ENCODE results near the gene DPP9.
"Not testable (repeated sequence)": the region's sequence is repeated elsewhere in the genome, so short reads cannot be mapped to it uniquely, and the experiment has no call there.

The DPP9 gene

GRCh38 chr19:4723595-4724514 is at the start of gene DPP9:
Gene DPP9, minus strand, starts transcription at chr19:4723842. Its CDS starts 3,936 bp downstream, at chr19:4719906.
- DNase-seq: peak; percentile 96

- no peak for DNase-seq
Measured at GRCh38 chr19:4773047-4773640, 49.5 kb upstream of the DPP9 start.

DNA sequence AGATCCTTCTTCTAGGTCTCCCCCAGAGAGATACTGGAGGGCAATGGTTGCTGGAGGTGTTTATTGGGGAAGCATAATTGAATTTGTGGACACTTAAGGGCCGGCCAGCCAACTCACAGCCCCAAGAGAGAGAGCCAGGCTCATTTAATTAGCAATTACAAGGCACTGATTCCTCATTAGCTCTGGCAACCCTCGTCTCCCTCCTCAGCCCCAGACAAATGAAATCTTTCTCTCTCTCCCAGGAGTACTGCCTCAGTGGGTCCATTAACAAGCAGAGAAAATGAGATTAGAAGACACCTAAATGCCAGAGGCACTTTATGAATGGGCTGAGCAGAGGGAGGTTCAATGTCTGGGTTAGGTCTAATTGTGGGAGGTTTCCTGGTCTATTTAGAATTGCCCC is 48.9 kb upstream of the DPP9 start:
- no peak for DNase-seq

- DNase-seq: peak; percentile 95
Measured at GRCh38 chr19:4768934-4769777, 45.5 kb upstream of the DPP9 start.

GRCh38 chr19:4764393-4764660 is 40.7 kb upstream of the DPP9 start:
- DNase-seq: no peak

- no peak for DNase-seq
Measured at GRCh38 chr19:4763021-4763420, 39.4 kb upstream of the DPP9 start.

DNA sequence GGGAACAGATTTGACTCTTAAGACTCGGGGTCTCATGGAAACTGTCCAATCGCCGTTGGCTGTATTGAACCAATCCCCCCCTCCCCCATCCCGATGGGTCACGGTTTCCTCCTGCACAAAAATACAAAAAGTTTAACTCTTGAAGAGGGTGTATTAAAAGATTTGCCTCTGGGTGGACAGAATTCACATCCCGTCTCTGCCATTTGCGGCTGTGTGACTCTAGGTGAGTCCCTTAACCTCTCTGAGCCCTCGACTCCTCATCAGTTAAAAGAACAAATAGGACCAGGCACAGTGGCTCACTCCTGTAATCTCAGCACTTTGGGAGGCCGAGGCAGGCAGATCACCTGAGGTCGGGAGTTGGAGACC is 36.6 kb upstream of the DPP9 start:
- DNase-seq: no peak

DNA sequence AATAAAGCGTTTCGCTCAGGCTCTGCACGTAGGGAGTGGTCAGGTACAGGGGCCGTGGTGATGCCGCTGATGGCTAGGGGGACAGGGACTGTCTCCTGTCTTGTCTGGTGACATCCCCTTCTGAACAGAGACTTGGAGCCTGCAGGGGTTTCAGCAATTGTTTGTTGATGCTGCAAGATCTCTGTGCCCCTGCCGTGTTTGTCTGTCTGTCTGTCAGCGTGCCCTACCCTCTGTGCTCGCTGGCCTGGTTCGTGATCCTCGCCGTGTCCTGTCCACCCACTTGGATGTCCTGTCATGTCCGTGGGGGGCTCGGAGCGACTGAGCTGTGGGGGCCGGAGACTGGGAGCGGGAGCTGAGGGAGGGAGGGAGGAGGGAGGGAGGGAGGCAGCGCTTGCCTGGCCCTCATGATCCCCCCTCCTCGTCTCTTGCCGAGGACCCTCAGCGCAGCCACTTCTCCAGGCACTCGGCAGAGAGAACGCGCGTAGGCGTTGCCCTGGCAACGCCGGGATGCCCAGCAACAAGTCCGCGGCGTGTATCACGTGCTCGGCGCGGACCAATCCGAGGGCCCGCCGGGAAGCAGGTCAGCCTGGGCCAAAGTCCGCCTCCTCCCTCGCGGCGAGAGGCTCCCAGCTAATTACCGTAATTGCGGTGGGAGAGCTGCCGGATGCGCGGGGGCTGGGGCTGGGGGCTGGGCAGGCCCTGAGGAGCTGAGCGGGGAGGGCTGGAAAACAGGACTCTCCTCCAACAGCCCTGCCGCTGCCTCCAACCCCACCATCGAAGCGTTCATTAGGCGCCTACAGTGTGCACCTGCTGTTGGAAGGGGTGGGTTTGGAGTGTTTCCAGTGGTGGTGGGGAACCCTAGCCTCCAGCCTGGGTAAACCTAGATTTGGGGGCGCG is 36.0 kb upstream of the DPP9 start:
- peak; percentile 71 for DNase-seq

GRCh38 chr19:4758659-4759058 is 35.0 kb upstream of the DPP9 start:
- DNase-seq: no peak

- no peak for DNase-seq
Measured at GRCh38 chr19:4758082-4758481, 34.4 kb upstream of the DPP9 start.

GRCh38 chr19:4755459-4755858 is 31.8 kb upstream of the DPP9 start:
- DNase-seq: no peak

DNA sequence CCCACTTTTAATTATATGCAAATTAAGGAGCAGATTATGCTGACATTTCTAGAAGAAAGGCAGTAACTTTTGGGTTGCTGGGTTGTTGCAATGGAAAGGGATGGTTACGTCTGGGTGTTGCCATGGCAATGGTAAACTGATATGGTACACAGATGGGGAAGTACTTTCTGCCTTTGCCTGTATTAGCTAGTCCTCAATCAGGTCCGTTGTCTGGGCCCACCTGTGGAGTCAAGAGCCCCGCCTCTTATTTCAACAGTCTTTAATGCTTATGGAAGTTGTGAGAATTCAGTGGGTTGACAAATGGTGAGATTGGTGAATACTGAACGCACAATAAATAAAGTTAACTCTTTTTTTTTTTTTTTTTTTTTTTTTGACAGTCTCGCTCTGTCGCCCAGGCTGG is 30.6 kb upstream of the DPP9 start:
- no peak for DNase-seq

DNA sequence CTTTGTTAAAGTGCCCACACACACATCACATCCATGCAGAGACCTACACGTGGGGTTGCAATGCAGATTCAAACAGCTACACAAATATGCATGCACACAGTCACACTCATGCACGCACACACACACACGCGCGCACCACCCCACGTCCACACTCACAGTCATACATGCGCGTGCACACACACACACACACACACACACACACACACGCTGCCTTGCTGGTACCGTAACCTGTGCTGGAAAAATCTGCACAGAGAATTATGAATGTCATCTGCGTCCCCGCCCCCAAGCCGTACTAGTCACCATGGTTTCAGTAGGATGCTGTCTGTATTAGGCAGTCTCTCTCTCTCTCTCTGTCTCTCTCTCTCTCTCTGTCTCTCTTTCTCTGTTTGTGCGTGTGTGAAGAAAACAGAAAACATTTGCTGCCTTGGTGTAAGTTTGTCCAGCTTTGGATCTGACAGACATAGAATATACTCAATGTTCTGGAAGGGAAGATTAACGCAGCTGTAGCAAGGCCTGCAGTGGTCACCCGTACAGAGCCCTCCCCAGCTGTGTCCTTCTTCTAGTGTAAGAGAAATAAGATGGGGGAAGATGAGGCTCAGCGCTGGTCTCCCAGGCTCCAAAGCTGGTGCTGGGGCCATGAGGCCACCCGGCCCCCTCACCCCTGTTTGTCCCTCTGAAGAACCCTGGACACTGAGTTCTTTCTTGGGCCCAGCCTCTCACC is 26.4 kb upstream of the DPP9 start:
- no peak for DNase-seq

GRCh38 chr19:4748589-4748988 is 24.9 kb upstream of the DPP9 start:
- DNase-seq: no peak

- no peak for DNase-seq
Measured at GRCh38 chr19:4748185-4748584, 24.5 kb upstream of the DPP9 start.

- no peak for DNase-seq
Measured at GRCh38 chr19:4745986-4746385, 22.3 kb upstream of the DPP9 start.

- DNase-seq: not testable (repeated sequence)
Measured at GRCh38 chr19:4745175-4745574, 21.5 kb upstream of the DPP9 start.

DNA sequence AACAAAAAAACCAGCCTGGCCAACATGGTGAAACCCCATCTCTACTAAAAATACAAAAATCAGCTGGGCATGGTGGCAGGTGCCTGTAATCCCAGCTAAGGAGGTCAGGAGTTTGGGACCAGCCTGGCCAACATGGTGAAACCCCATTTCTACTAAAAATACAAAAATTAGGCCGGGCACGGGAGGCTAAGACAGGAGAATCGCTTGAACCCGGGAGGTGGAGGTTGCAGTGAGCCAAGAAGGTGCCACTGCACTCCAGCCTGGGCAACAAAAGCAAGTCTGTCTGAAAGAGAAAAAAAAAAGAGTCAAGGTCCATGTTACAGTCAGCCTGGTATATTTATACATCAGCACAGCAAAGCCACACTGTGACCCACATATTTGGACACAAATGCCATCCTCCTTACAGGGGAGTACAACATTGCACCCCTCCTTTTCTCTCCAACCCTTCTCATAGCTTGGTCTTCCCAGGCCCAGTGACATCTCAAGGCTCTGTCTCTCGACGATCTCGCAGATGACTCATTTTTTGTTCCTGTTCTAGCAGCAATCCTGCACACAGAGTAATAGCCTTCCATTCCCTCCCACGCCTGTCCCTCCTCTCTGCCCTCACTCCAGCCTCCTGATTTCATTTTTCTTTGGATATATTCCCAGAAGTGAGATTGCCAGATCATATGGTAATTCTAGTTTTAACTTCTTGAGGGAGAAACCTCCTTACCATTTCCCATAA is 21.0 kb upstream of the DPP9 start:
- DNase-seq: no peak

DNA sequence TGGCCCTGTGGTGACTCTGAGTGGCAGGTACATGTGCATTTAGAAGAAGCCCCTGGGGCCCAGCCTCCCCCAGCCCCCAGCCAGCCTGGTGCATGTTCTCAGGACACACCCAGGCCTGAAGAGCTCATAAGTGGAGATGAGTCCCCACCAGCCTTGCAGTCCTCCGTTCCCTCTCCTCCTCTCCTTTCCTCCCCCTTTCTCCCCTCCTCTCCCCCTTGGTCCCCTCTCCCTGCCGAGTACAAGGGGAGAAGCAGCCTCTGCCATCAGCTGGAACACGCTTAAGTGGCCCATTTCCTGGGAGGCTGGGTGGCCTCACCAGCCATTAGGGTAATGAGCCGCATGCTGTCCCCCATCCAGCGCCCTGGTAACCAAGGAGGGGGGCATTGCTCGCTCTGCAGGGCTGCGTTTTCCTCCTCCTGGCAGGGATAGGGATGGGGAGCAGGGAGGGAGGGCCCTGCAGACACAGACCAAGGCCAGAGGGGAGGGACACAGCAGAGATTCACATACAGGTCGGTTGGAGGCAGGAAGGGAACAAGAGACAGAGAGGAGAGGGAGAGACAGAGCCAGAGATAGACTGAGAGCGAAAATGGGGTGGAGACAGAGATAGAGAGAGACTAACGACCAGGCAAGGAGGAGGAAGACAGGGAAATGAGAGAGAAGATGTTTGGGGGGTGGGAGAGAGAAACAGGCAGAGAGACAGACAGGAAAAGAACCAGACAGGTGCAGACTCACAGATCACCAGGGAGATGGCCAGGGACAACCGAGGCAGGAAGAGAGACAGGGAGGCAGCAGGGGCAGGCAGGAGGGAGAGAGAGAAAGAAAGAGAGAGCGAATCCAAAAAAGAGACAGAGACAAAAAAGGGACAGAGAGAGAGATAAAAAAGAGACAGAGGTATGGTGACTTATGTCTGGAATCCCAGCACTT is 19.3 kb upstream of the DPP9 start:
- DNase-seq: peak; percentile 75

- DNase-seq: no peak
Measured at GRCh38 chr19:4740092-4740491, 16.4 kb upstream of the DPP9 start.

Measured in NCI-H2107 (cell line).